Measurements from ENCODE around the gene PPAN. TPM values are rescaled to one million over a fixed set of nuclear protein-coding genes. Genes with fewer than 3 reads are reported as not detected.

PPAN gene
- total RNA-seq, 1 experiment from 2014 or later, result 40.0 TPM

- in situ Hi-C loops (cut with HindIII; ENCODE audit: low pct_unique_long_range_greater_than_20kb, low sequenced_read_pairs), result no loop called here
- no peak for DNase-seq (ENCODE audit: low read depth)
Observed at GRCh38 chr19:10155839-10156238, 49.7 kb downstream of the PPAN start.

GRCh38 chr19:10158071-10158470 is 51.9 kb downstream of the PPAN start:
- no peak for DNase-seq (ENCODE audit: low read depth)
- in situ Hi-C loops (cut with HindIII; ENCODE audit: low pct_unique_long_range_greater_than_20kb, low sequenced_read_pairs), result no loop called here

GRCh38 chr19:10158485-10158884 is 52.3 kb downstream of the PPAN start:
- no peak for DNase-seq (ENCODE audit: low read depth)
- in situ Hi-C loops (cut with HindIII; ENCODE audit: low pct_unique_long_range_greater_than_20kb, low sequenced_read_pairs), result no loop called here

- in situ Hi-C loops (cut with HindIII; ENCODE audit: low pct_unique_long_range_greater_than_20kb, low sequenced_read_pairs), result no loop called here
- no peak for DNase-seq (ENCODE audit: low read depth)
Observed at GRCh38 chr19:10159610-10160009, 53.4 kb downstream of the PPAN start.

Other genes with a start within 250 kb of the PPAN start
- gene OLFM2, start 169.8 kb upstream of the PPAN start, total RNA-seq (2014; rRNA removed; shearing (Covaris generic); ENCODE audit: low replicate concordance), result 1.4 and 13.5 TPM in 2 replicates
- not detected in 2 replicates for gene COL5A3, start 95.9 kb upstream of the PPAN start, total RNA-seq (2014; rRNA removed; shearing (Covaris generic); ENCODE audit: low replicate concordance)
- gene RDH8, start 92.9 kb upstream of the PPAN start, total RNA-seq (2014; rRNA removed; shearing (Covaris generic); ENCODE audit: low replicate concordance), result not detected in 2 replicates
- gene SHFL, start 20.0 kb upstream of the PPAN start, total RNA-seq (2014; rRNA removed; shearing (Covaris generic); ENCODE audit: low replicate concordance), result 10.0 and 13.3 TPM in 2 replicates
- 1.4 TPM in 1 of 2 replicates, not detected in the other for gene ANGPTL6, start 3.7 kb upstream of the PPAN start, total RNA-seq (2014; rRNA removed; shearing (Covaris generic); ENCODE audit: low replicate concordance)
- 1.8 and 2.8 TPM in 2 replicates for gene P2RY11, start 5.3 kb downstream of the PPAN start, total RNA-seq (2014; rRNA removed; shearing (Covaris generic); ENCODE audit: low replicate concordance)
- gene EIF3G, start 13.5 kb downstream of the PPAN start, total RNA-seq (2014; rRNA removed; shearing (Covaris generic); ENCODE audit: low replicate concordance), result 190 and 194 TPM in 2 replicates
- gene DNMT1, start 88.6 kb downstream of the PPAN start, total RNA-seq (2014; rRNA removed; shearing (Covaris generic); ENCODE audit: low replicate concordance), result 25.4 and 39.0 TPM in 2 replicates
- 1.9 and 2.5 TPM in 2 replicates for gene S1PR2, start 125.0 kb downstream of the PPAN start, total RNA-seq (2014; rRNA removed; shearing (Covaris generic); ENCODE audit: low replicate concordance)
- 64.6 and 65.2 TPM in 2 replicates for gene MRPL4, start 145.9 kb downstream of the PPAN start, total RNA-seq (2014; rRNA removed; shearing (Covaris generic); ENCODE audit: low replicate concordance)
- 0.43 TPM in 1 of 2 replicates, not detected in the other for gene ICAM1, start 164.8 kb downstream of the PPAN start, total RNA-seq (2014; rRNA removed; shearing (Covaris generic); ENCODE audit: low replicate concordance)
- gene ICAM4, start 180.6 kb downstream of the PPAN start, total RNA-seq (2014; rRNA removed; shearing (Covaris generic); ENCODE audit: low replicate concordance), result not detected in 2 replicates
- gene ICAM5, start 183.6 kb downstream of the PPAN start, total RNA-seq (2014; rRNA removed; shearing (Covaris generic); ENCODE audit: low replicate concordance), result 0.20 and 0.23 TPM in 2 replicates
- not detected in 2 replicates for gene ZGLP1, start 203.5 kb downstream of the PPAN start, total RNA-seq (2014; rRNA removed; shearing (Covaris generic); ENCODE audit: low replicate concordance)
- 12.9 and 27.9 TPM in 2 replicates for gene FDX2, start 209.7 kb downstream of the PPAN start, total RNA-seq (2014; rRNA removed; shearing (Covaris generic); ENCODE audit: low replicate concordance)
- 9.2 and 10.6 TPM in 2 replicates for gene RAVER1, start 227.2 kb downstream of the PPAN start, total RNA-seq (2014; rRNA removed; shearing (Covaris generic); ENCODE audit: low replicate concordance)
- 10.1 and 12.2 TPM in 2 replicates for gene ICAM3, start 233.3 kb downstream of the PPAN start, total RNA-seq (2014; rRNA removed; shearing (Covaris generic); ENCODE audit: low replicate concordance)